ENCODE measurements around the gene PCGF2.

PCGF2 gene

DNA sequence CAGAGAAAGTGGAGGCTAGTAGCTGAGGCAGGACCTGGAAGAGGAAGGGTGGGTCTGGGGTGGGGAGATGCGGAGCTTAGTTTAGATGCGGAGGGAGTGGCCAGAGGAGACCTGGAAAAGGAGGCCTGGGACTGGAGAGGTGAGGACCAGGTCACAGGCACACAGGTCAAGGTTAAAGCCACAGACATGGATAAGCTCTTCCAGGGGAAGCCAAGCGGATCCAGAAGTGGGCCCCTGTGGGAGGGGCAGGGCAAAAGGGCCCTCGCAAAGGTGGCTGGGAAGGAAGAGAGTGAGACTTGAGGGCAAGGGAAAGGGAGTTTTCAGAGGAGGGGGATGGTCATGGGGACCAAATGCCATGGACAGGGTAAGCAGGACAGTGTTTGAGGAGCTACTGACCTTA lies 57.0 kb downstream of the PCGF2 start:
- Histone ChIP-seq H3K9me3 (ENCODE audit: low read length) (no peaks in the 10 kb centered on the region), H3K27me3 (ENCODE audit: insufficient read depth, low read length) (peaks cover 8% of the 10 kb centered on the region), H3K36me3 (ENCODE audit: insufficient read depth, low read length) (no peaks in the 10 kb centered on the region), H2AFZ (ENCODE audit: low read depth, low read length) (no peak overlapping the region), H3K4me1 (ENCODE audit: insufficient read depth, low read length) (peaks cover 11% of the 10 kb centered on the region), H3K4me3 (ENCODE audit: low read length) (no peak overlapping the region)

DNA sequence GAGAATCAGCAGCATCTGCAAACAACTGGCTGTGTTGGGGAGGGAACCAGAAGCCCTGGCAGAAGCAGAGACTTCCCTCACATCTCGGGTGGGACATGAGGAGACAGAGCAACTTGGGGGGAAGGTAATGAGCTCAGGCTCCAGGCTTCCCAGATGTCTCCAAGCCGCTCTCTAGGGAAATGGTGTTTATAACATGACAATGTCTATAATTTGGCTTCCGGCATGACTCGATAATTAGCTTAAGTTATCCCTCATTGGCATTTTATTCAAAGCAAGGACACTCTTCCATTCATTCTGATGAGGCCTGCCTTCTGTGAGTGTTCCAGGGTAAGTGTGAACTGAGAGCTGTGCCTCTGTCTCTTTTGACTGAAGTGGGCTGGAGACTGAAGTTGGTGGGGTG lies 57.8 kb downstream of the PCGF2 start:
- Histone ChIP-seq H3K27me3 (ENCODE audit: insufficient read depth, low read length) (peaks cover 8% of the 10 kb centered on the region), H3K36me3 (ENCODE audit: insufficient read depth, low read length) (no peaks in the 10 kb centered on the region), H3K4me3 (ENCODE audit: low read length) (no peak overlapping the region), H2AFZ (ENCODE audit: low read depth, low read length) (no peak overlapping the region), H3K9me3 (ENCODE audit: low read length) (no peaks in the 10 kb centered on the region), H3K4me1 (ENCODE audit: insufficient read depth, low read length) (peaks cover 11% of the 10 kb centered on the region)

DNA sequence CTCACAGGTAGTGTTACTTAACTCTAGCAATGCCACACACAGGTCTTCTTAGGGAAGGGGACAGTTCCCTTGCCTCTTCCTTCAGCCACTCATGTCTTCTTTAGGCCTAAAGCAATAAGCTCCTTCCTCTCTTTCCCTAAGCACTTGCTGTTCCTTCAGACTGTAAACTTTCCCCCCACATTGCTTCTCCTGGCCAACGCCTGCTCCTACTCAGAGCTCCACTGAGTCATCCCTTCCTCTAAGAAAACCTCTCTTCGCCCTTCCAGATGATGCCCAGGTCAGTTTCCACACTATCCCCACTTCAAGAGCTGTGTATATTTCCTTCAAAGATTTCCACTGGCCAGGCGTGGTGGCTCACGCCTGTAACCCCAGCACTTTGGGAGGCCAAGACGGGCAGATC lies 60.9 kb downstream of the PCGF2 start:
- Histone ChIP-seq H3K36me3 (ENCODE audit: insufficient read depth, low read length) (no peaks in the 10 kb centered on the region), H2AFZ (ENCODE audit: low read depth, low read length) (no peak overlapping the region), H3K27me3 (ENCODE audit: insufficient read depth, low read length) (peaks cover 8% of the 10 kb centered on the region), H3K9me3 (ENCODE audit: low read length) (no peaks in the 10 kb centered on the region), H3K4me3 (ENCODE audit: low read length) (no peak overlapping the region), H3K4me1 (ENCODE audit: insufficient read depth, low read length) (no peaks in the 10 kb centered on the region)

DNA sequence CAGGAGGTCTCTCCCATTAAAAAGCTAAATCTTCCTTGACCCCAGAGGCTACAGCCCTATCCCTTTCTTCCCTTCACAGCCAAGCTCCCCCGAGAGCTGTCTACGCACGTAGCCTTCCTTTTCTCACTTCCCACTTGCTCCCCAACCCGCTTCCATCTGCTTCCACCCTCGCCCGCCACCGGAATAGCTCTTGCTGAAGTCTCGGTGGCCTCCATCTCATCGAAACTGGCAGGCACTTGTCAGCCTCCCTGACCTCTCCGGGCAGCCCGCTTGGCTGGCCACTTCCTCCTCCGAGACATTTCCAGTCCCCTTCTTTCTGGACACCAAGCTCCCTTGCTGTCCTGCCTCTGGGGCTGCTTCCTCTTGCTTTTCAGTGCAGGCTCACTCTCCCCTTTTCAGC lies 62.6 kb downstream of the PCGF2 start:
- no peak overlapping the region for H3K4me3 ChIP-seq (ENCODE audit: low read length)
- H3K36me3 ChIP-seq (ENCODE audit: insufficient read depth, low read length), result no peaks in the 10 kb centered on the region
- no peak overlapping the region for H2AFZ ChIP-seq (ENCODE audit: low read depth, low read length)
- H3K4me1 ChIP-seq (ENCODE audit: insufficient read depth, low read length), result no peaks in the 10 kb centered on the region
- H3K9me3 ChIP-seq (ENCODE audit: low read length), result no peaks in the 10 kb centered on the region
- H3K27me3 ChIP-seq (ENCODE audit: insufficient read depth, low read length), result peaks cover 4% of the 10 kb centered on the region

Data from neuron (in vitro differentiated cells).